Parathyroid adenoma (tissue), 2 donors: ENCODE measurements around the gene SLC10A7.

Experiments
- H2AFZ ChIP-seq: fragments of 300-600 bp; sonication (generic); one replicate; pipeline ENCODE4 v1.7.0; 2017; ENCODE audit warnings: antibody characterized with exemption, mild to moderate bottlenecking
- H3K27ac ChIP-seq: fragments of 300-600 bp; sonication (generic); one replicate; pipeline ENCODE4 v1.7.0; 2017
- H3K27me3 ChIP-seq: fragments of 300-600 bp; sonication (generic); one replicate; pipeline ENCODE4 v1.7.0; 2017; ENCODE audit warnings: low read length; ENCODE audit not compliant: control insufficient read depth, insufficient read depth
- H3K36me3 ChIP-seq: fragments of 300-600 bp; sonication (generic); one replicate; pipeline ENCODE4 v1.7.0; 2017; ENCODE audit warnings: low read length; ENCODE audit not compliant: control insufficient read depth, insufficient read depth
- H3K4me1 ChIP-seq: fragments of 300-600 bp; sonication (generic); one replicate; pipeline ENCODE4 v1.7.0; 2017; ENCODE audit warnings: control low read depth
- H3K4me2 ChIP-seq: fragments of 300-600 bp; sonication (generic); one replicate; pipeline ENCODE4 v1.7.0; 2017; ENCODE audit warnings: low read length
- H3K4me3 ChIP-seq: fragments of 300-600 bp; sonication (generic); one replicate; pipeline ENCODE4 v1.7.0; 2017; ENCODE audit warnings: low read depth, low read length
- H3K79me2 ChIP-seq: fragments of 300-600 bp; sonication (generic); one replicate; pipeline ENCODE4 v1.7.0; 2017; ENCODE audit warnings: control low read depth
- H3K9ac ChIP-seq: fragments of 300-600 bp; sonication (generic); one replicate; pipeline ENCODE4 v1.7.0; 2017; ENCODE audit warnings: mild to moderate bottlenecking
- H3K9me3 ChIP-seq: fragments of 300-600 bp; sonication (generic); one replicate; pipeline ENCODE4 v1.7.0; 2017; ENCODE audit warnings: low read length; ENCODE audit not compliant: control insufficient read depth
- CTCF ChIP-seq: fragments of 300-600 bp; sonication (generic); IDR thresholded peaks from one replicate; pipeline ENCODE4 v1.7.0; 2017; ENCODE audit warnings: antibody characterized with exemption, mild to moderate bottlenecking
- donor health status: primary hyperparathyroidism.

SLC10A7 gene

GRCh38 chr4:146334862-146335449 is 186.8 kb downstream of the SLC10A7 start:
- Histone ChIP-seq H3K9ac (no peak overlapping the region), H3K27me3 (no peaks in the 10 kb centered on the region)

GRCh38 chr4:146333895-146334262 is 187.9 kb downstream of the SLC10A7 start:
- H3K9ac ChIP-seq = no peak overlapping the region
- H3K9me3 ChIP-seq = no peaks in the 10 kb centered on the region
- TF ChIP-seq CTCF = no peak
- no peak overlapping the region for H3K4me2 ChIP-seq
- no peaks in the 10 kb centered on the region for H3K79me2 ChIP-seq
- no peak overlapping the region for H3K27ac ChIP-seq
- H3K27me3 ChIP-seq = no peaks in the 10 kb centered on the region
- no peaks in the 10 kb centered on the region for H3K36me3 ChIP-seq
- H2AFZ ChIP-seq = no peak overlapping the region
- H3K4me1 ChIP-seq = peaks cover 3% of the 10 kb centered on the region
- no peak overlapping the region for H3K4me3 ChIP-seq

More at GRCh38 chr4:146334862-146335449, 186.8 kb downstream of the SLC10A7 start:
- Histone ChIP-seq H3K27ac (no peak overlapping the region), H3K4me2 (no peak overlapping the region), H3K36me3 (no peaks in the 10 kb centered on the region), H3K79me2 (no peaks in the 10 kb centered on the region), H3K9me3 (no peaks in the 10 kb centered on the region), H3K4me1 (peaks cover 3% of the 10 kb centered on the region), H3K4me3 (no peak overlapping the region), H2AFZ (no peak overlapping the region)
- TF ChIP-seq CTCF = no peak

GRCh38 chr4:146333187-146333894 is 188.4 kb downstream of the SLC10A7 start:
- H3K27me3 ChIP-seq = no peaks in the 10 kb centered on the region
- H3K36me3 ChIP-seq = no peaks in the 10 kb centered on the region
- H3K27ac ChIP-seq = no peak overlapping the region
- H3K4me2 ChIP-seq = no peak overlapping the region
- H3K4me3 ChIP-seq = no peak overlapping the region
- no peak overlapping the region for H3K9ac ChIP-seq
- TF ChIP-seq CTCF = no peak
- H3K9me3 ChIP-seq = no peaks in the 10 kb centered on the region
- H3K79me2 ChIP-seq = no peaks in the 10 kb centered on the region
- H3K4me1 ChIP-seq = peaks cover 3% of the 10 kb centered on the region
- H2AFZ ChIP-seq = no peak overlapping the region

GRCh38 chr4:146330392-146330791 is 191.3 kb downstream of the SLC10A7 start:
- Histone ChIP-seq H3K4me2 (no peak overlapping the region), H3K9me3 (no peaks in the 10 kb centered on the region), H2AFZ (no peak overlapping the region), H3K27ac (no peak overlapping the region), H3K9ac (no peak overlapping the region), H3K36me3 (no peaks in the 10 kb centered on the region), H3K4me1 (no peaks in the 10 kb centered on the region), H3K79me2 (no peaks in the 10 kb centered on the region), H3K27me3 (no peaks in the 10 kb centered on the region), H3K4me3 (no peak overlapping the region)
- TF ChIP-seq CTCF = no peak
